ENCODE measurements around the gene BMF.
"Not testable (repeated sequence)": the region's sequence is repeated elsewhere in the genome, so short reads cannot be mapped to it uniquely, and the experiment has no call there.

The BMF gene

GRCh38 chr15:40137303-40138200 is 28.9 kb upstream of the BMF start:
- no peaks in the 10 kb centered on the region for H3K27me3 ChIP-seq (ENCODE audit: insufficient read depth, low read length, poor library complexity)
- no peak overlapping the region for H2BK5ac ChIP-seq (ENCODE audit: low read length)
- no peaks in the 10 kb centered on the region for H3K4me1 ChIP-seq (ENCODE audit: control insufficient read depth, low read depth, low read length)
- peak; percentile 67 for DNase-seq
- WGBS (ENCODE audit: extremely low coverage, insufficient coverage, low lambda C conversion rate) = 100% methylated on average over 1 of the region's 11 CpGs
- H2AK5ac ChIP-seq (ENCODE audit: low read length) = no peak overlapping the region
- no peaks in the 10 kb centered on the region for H3K79me1 ChIP-seq (ENCODE audit: low read length)
- no peak overlapping the region for H2BK120ac ChIP-seq (ENCODE audit: low read depth, low read length)
- no peak overlapping the region for H3K56ac ChIP-seq (ENCODE audit: low read length)
- H4K5ac ChIP-seq (ENCODE audit: low read length) = no peak overlapping the region
- H3K36me3 ChIP-seq (ENCODE audit: control insufficient read depth, insufficient read depth, low read length) = no peaks in the 10 kb centered on the region
- no peak overlapping the region for H2BK15ac ChIP-seq (replicated peaks; ENCODE audit: low read depth)
- no peak overlapping the region for H3K18ac ChIP-seq (ENCODE audit: low read length)
- no peak overlapping the region for H3K23ac ChIP-seq (ENCODE audit: low read length)
- no peak overlapping the region for H3K4me3 ChIP-seq (ENCODE audit: low read length)
- H3K9ac ChIP-seq (ENCODE audit: low read length) = no peak overlapping the region
- no peaks in the 10 kb centered on the region for H3K79me2 ChIP-seq (ENCODE audit: control insufficient read depth, insufficient read depth, low read length)
- H3K27ac ChIP-seq (ENCODE audit: low read depth, low read length) = no peak overlapping the region
- H3K4ac ChIP-seq (ENCODE audit: low read depth, low read length) = no peak overlapping the region
- no peak overlapping the region for H4K8ac ChIP-seq (ENCODE audit: low read depth, low read length)
- no peak overlapping the region for H3K4me2 ChIP-seq (ENCODE audit: low read length)

GRCh38 chr15:40136470-40137302 is 28.0 kb upstream of the BMF start:
- Histone ChIP-seq H2BK120ac (ENCODE audit: low read depth, low read length) (no peak overlapping the region), H3K27ac (ENCODE audit: low read depth, low read length) (no peak overlapping the region), H2BK5ac (ENCODE audit: low read length) (no peak overlapping the region), H4K8ac (ENCODE audit: low read depth, low read length) (no peak overlapping the region), H3K36me3 (ENCODE audit: control insufficient read depth, insufficient read depth, low read length) (no peaks in the 10 kb centered on the region), H2BK15ac (replicated peaks; ENCODE audit: low read depth) (no peak overlapping the region), H3K23ac (ENCODE audit: low read length) (no peak overlapping the region), H3K79me2 (ENCODE audit: control insufficient read depth, insufficient read depth, low read length) (no peaks in the 10 kb centered on the region), H3K27me3 (ENCODE audit: insufficient read depth, low read length, poor library complexity) (no peaks in the 10 kb centered on the region), H3K4ac (ENCODE audit: low read depth, low read length) (no peak overlapping the region), H2AK5ac (ENCODE audit: low read length) (no peak overlapping the region), H3K79me1 (ENCODE audit: low read length) (no peaks in the 10 kb centered on the region), H3K4me2 (ENCODE audit: low read length) (no peak overlapping the region), H3K4me3 (ENCODE audit: low read length) (no peak overlapping the region), H4K5ac (ENCODE audit: low read length) (no peak overlapping the region), H3K18ac (ENCODE audit: low read length) (no peak overlapping the region), H3K9ac (ENCODE audit: low read length) (no peak overlapping the region), H3K4me1 (ENCODE audit: control insufficient read depth, low read depth, low read length) (no peaks in the 10 kb centered on the region), H3K56ac (ENCODE audit: low read length) (no peak overlapping the region)
- WGBS (ENCODE audit: extremely low coverage, insufficient coverage, low lambda C conversion rate) = no CpG with 5 or more reads among the region's 6 CpGs
- DNase-seq = no peak

- H4K8ac ChIP-seq (ENCODE audit: low read depth, low read length) = not testable (repeated sequence)
- WGBS (ENCODE audit: extremely low coverage, insufficient coverage, low lambda C conversion rate) = no CpG with 5 or more reads among the region's 1 CpG
Observed at GRCh38 chr15:40135846-40136450, 27.3 kb upstream of the BMF start.

GRCh38 chr15:40134885-40135284 is 26.2 kb upstream of the BMF start:
- Histone ChIP-seq H3K79me1 (ENCODE audit: low read length) (no peaks in the 10 kb centered on the region), H3K36me3 (ENCODE audit: control insufficient read depth, insufficient read depth, low read length) (no peaks in the 10 kb centered on the region), H3K9ac (ENCODE audit: low read length) (no peak overlapping the region), H3K23ac (ENCODE audit: low read length) (no peak overlapping the region), H3K4ac (ENCODE audit: low read depth, low read length) (no peak overlapping the region), H4K8ac (ENCODE audit: low read depth, low read length) (no peak overlapping the region), H2AK5ac (ENCODE audit: low read length) (no peak overlapping the region), H3K18ac (ENCODE audit: low read length) (no peak overlapping the region), H3K56ac (ENCODE audit: low read length) (no peak overlapping the region), H2BK120ac (ENCODE audit: low read depth, low read length) (no peak overlapping the region), H3K4me1 (ENCODE audit: control insufficient read depth, low read depth, low read length) (no peaks in the 10 kb centered on the region), H3K27me3 (ENCODE audit: insufficient read depth, low read length, poor library complexity) (no peaks in the 10 kb centered on the region), H2BK5ac (ENCODE audit: low read length) (no peak overlapping the region), H2BK15ac (replicated peaks; ENCODE audit: low read depth) (no peak overlapping the region), H3K79me2 (ENCODE audit: control insufficient read depth, insufficient read depth, low read length) (no peaks in the 10 kb centered on the region), H3K27ac (ENCODE audit: low read depth, low read length) (no peak overlapping the region), H3K4me2 (ENCODE audit: low read length) (no peak overlapping the region), H3K4me3 (ENCODE audit: low read length) (no peak overlapping the region), H4K5ac (ENCODE audit: low read length) (no peak overlapping the region)
- DNase-seq = no peak
- WGBS (ENCODE audit: extremely low coverage, insufficient coverage, low lambda C conversion rate) = no CpG with 5 or more reads among the region's 9 CpGs

More at GRCh38 chr15:40135846-40136450, 27.3 kb upstream of the BMF start:
- H2AK5ac ChIP-seq (ENCODE audit: low read length); H3K56ac ChIP-seq (ENCODE audit: low read length); H2BK5ac ChIP-seq (ENCODE audit: low read length); H2BK120ac ChIP-seq (ENCODE audit: low read depth, low read length); H3K79me1 ChIP-seq (ENCODE audit: low read length); H3K4me1 ChIP-seq (ENCODE audit: control insufficient read depth, low read depth, low read length); H3K23ac ChIP-seq (ENCODE audit: low read length); H2BK15ac ChIP-seq (replicated peaks; ENCODE audit: low read depth); H3K79me2 ChIP-seq (ENCODE audit: control insufficient read depth, insufficient read depth, low read length); H3K4me3 ChIP-seq (ENCODE audit: low read length); H3K36me3 ChIP-seq (ENCODE audit: control insufficient read depth, insufficient read depth, low read length); H3K27ac ChIP-seq (ENCODE audit: low read depth, low read length); H3K9ac ChIP-seq (ENCODE audit: low read length); H3K4me2 ChIP-seq (ENCODE audit: low read length); H4K5ac ChIP-seq (ENCODE audit: low read length); H3K4ac ChIP-seq (ENCODE audit: low read depth, low read length); DNase-seq; H3K18ac ChIP-seq (ENCODE audit: low read length); H3K27me3 ChIP-seq (ENCODE audit: insufficient read depth, low read length, poor library complexity): not testable (repeated sequence)

GRCh38 chr15:40133544-40133943 is 24.9 kb upstream of the BMF start:
- H4K5ac ChIP-seq (ENCODE audit: low read length) = no peak overlapping the region
- H3K79me1 ChIP-seq (ENCODE audit: low read length) = no peaks in the 10 kb centered on the region
- H3K36me3 ChIP-seq (ENCODE audit: control insufficient read depth, insufficient read depth, low read length) = no peaks in the 10 kb centered on the region
- H3K18ac ChIP-seq (ENCODE audit: low read length) = no peak overlapping the region
- H3K4ac ChIP-seq (ENCODE audit: low read depth, low read length) = no peak overlapping the region
- H3K27me3 ChIP-seq (ENCODE audit: insufficient read depth, low read length, poor library complexity) = no peaks in the 10 kb centered on the region
- no peak overlapping the region for H3K9ac ChIP-seq (ENCODE audit: low read length)
- no peak for DNase-seq
- no peaks in the 10 kb centered on the region for H3K79me2 ChIP-seq (ENCODE audit: control insufficient read depth, insufficient read depth, low read length)
- H2BK5ac ChIP-seq (ENCODE audit: low read length) = no peak overlapping the region
- H2BK120ac ChIP-seq (ENCODE audit: low read depth, low read length) = no peak overlapping the region
- no peak overlapping the region for H2BK15ac ChIP-seq (replicated peaks; ENCODE audit: low read depth)
- no peak overlapping the region for H3K56ac ChIP-seq (ENCODE audit: low read length)
- no peaks in the 10 kb centered on the region for H3K4me1 ChIP-seq (ENCODE audit: control insufficient read depth, low read depth, low read length)
- H3K4me3 ChIP-seq (ENCODE audit: low read length) = no peak overlapping the region
- no peak overlapping the region for H3K4me2 ChIP-seq (ENCODE audit: low read length)
- no peak overlapping the region for H4K8ac ChIP-seq (ENCODE audit: low read depth, low read length)
- H3K27ac ChIP-seq (ENCODE audit: low read depth, low read length) = no peak overlapping the region
- H2AK5ac ChIP-seq (ENCODE audit: low read length) = no peak overlapping the region
- H3K23ac ChIP-seq (ENCODE audit: low read length) = no peak overlapping the region
- WGBS (ENCODE audit: extremely low coverage, insufficient coverage, low lambda C conversion rate) = no CpG with 5 or more reads among the region's 13 CpGs
